Astrocyte (in vitro differentiated cells and primary cell): Measurements from ENCODE around the gene BCKDHB. TPM values are rescaled to one million over a fixed set of nuclear protein-coding genes. Genes with fewer than 3 reads are reported as not detected.

ENCODE experiments used
- DNase-seq: peaks from one replicate; pipeline ENCODE4 v3.0.0-alpha.2; 2010; ENCODE audit warnings: low read depth
- FAIRE-seq: peaks from 2 replicates; lab custom pipeline; 2011; peaks lifted over from hg19 to GRCh38; lab: Jason Lieb, UNC
- H2AFZ ChIP-seq: 2 replicates; pipeline ENCODE4 v1.6.0; 2012; ENCODE audit warnings: low read depth, low read length, inconsistent platforms
- H3K27ac ChIP-seq: 2 replicates; pipeline ENCODE4 v1.5.1; 2011; ENCODE audit warnings: low read depth, low read length, inconsistent platforms
- H3K27me3 ChIP-seq: 2 replicates; pipeline ENCODE4 v1.6.0; 2011; ENCODE audit warnings: low read length, inconsistent platforms; ENCODE audit not compliant: insufficient read depth
- H3K36me3 ChIP-seq: 2 replicates; pipeline ENCODE4 v1.5.1; 2011; ENCODE audit warnings: low read length, inconsistent platforms; ENCODE audit not compliant: insufficient read depth
- H3K4me1 ChIP-seq: 2 replicates; pipeline ENCODE4 v1.5.1; 2011; ENCODE audit warnings: low read length, inconsistent platforms; ENCODE audit not compliant: insufficient read depth
- H3K4me2 ChIP-seq: 2 replicates; pipeline ENCODE4 v1.6.0; 2012; ENCODE audit warnings: low read length, inconsistent platforms
- H3K4me3 ChIP-seq: 2 replicates; pipeline ENCODE4 v1.5.1; 2011; ENCODE audit warnings: low read depth, mild to moderate bottlenecking, low read length, inconsistent platforms; ENCODE audit not compliant: insufficient read depth
- H3K79me2 ChIP-seq: 2 replicates; pipeline ENCODE4 v1.6.0; 2012; ENCODE audit warnings: mild to moderate bottlenecking, low read length, inconsistent platforms; ENCODE audit not compliant: insufficient read depth
- H3K9ac ChIP-seq: 2 replicates; pipeline ENCODE4 v1.6.0; 2012; ENCODE audit warnings: mild to moderate bottlenecking, low read length, inconsistent platforms
- H3K9me3 ChIP-seq: 2 replicates; pipeline ENCODE4 v1.5.1; 2012; ENCODE audit warnings: low read depth, mild to moderate bottlenecking, low read length, inconsistent platforms; ENCODE audit not compliant: insufficient read depth
- H4K20me1 ChIP-seq: 2 replicates; pipeline ENCODE4 v1.6.0; 2012; ENCODE audit warnings: low read length, inconsistent platforms; ENCODE audit not compliant: insufficient read depth
- H3K27ac Mint-ChIP-seq: one replicate; pipeline ENCODE4 v1.8.0; 2021; ENCODE audit warnings: mild to moderate bottlenecking, mixed read lengths; ENCODE audit not compliant: unreplicated experiment
- H3K27me3 Mint-ChIP-seq: one replicate; pipeline ENCODE4 v1.8.0; 2021; ENCODE audit warnings: low read depth, mixed read lengths; ENCODE audit not compliant: unreplicated experiment
- H3K36me3 Mint-ChIP-seq: one replicate; pipeline ENCODE4 v1.8.0; 2021; ENCODE audit warnings: low read depth, mixed read lengths; ENCODE audit not compliant: unreplicated experiment
- H3K4me1 Mint-ChIP-seq: one replicate; pipeline ENCODE4 v1.8.0; 2021; ENCODE audit warnings: low read depth, mixed read lengths; ENCODE audit not compliant: unreplicated experiment
- H3K4me3 Mint-ChIP-seq: one replicate; pipeline ENCODE4 v1.8.0; 2021; ENCODE audit warnings: mild to moderate bottlenecking, moderate library complexity, mixed read lengths; ENCODE audit not compliant: unreplicated experiment
- H3K9me3 Mint-ChIP-seq: one replicate; pipeline ENCODE4 v1.8.0; 2021; ENCODE audit warnings: mild to moderate bottlenecking, mixed read lengths; ENCODE audit not compliant: unreplicated experiment
- CTCF ChIP-seq: IDR thresholded peaks from 2 replicates; pipeline ENCODE4 v1.5.1; 2011; ENCODE audit warnings: low read depth, mild to moderate bottlenecking, inconsistent platforms, low read length, moderate library complexity; ENCODE audit not compliant: insufficient read depth
- EZH2 ChIP-seq: IDR thresholded peaks from 2 replicates; pipeline ENCODE4 v1.6.1; 2012; ENCODE audit warnings: mild to moderate bottlenecking, low read length, inconsistent platforms; ENCODE audit not compliant: insufficient read depth
- total RNA-seq: library from RNA; stranded (reverse); gene quantifications from 2 replicates; pipeline ENCODE4 v1.2.1, GENCODE V29; 2021

BCKDHB gene
- total RNA-seq, 1 donor from 2014 or later: 18.4 TPM

GRCh38 chr6:80316686-80317231 lies 210.3 kb downstream of the BCKDHB start:
- H4K20me1 ChIP-seq: no peaks in the 10 kb centered on the region
- TF ChIP-seq CTCF: peak; percentile 11
- no peak for TF ChIP-seq EZH2
- no peak overlapping the region for H3K9ac ChIP-seq
- H3K4me2 ChIP-seq: no peak overlapping the region
- H3K4me1 Mint-ChIP-seq: peaks cover 5% of the 10 kb centered on the region
- H3K4me3 ChIP-seq: no peak overlapping the region
- FAIRE-seq (no peak), DNase-seq (no peak)
- H3K27ac ChIP-seq: no peak overlapping the region
- H3K9me3 Mint-ChIP-seq: peaks cover 6% of the 10 kb centered on the region
- no peak overlapping the region for H3K4me3 Mint-ChIP-seq
- H2AFZ ChIP-seq: no peak overlapping the region
- no peaks in the 10 kb centered on the region for H3K27me3 Mint-ChIP-seq
- no peaks in the 10 kb centered on the region for H3K27me3 ChIP-seq
- no peaks in the 10 kb centered on the region for H3K9me3 ChIP-seq
- H3K4me1 ChIP-seq: no peaks in the 10 kb centered on the region
- H3K36me3 Mint-ChIP-seq: peaks cover 3% of the 10 kb centered on the region
- H3K36me3 ChIP-seq: no peaks in the 10 kb centered on the region
- no peak overlapping the region for H3K27ac Mint-ChIP-seq
- no peaks in the 10 kb centered on the region for H3K79me2 ChIP-seq

- H3K27me3 ChIP-seq: no peaks in the 10 kb centered on the region
- no peak overlapping the region for H3K4me2 ChIP-seq
- H4K20me1 ChIP-seq: no peaks in the 10 kb centered on the region
- Mint-ChIP-seq H3K4me3 (no peak overlapping the region), H3K9me3 (no peaks in the 10 kb centered on the region), H3K27ac (no peak overlapping the region), H3K36me3 (no peaks in the 10 kb centered on the region), H3K27me3 (no peaks in the 10 kb centered on the region), H3K4me1 (peaks cover 5% of the 10 kb centered on the region)
- H3K27ac ChIP-seq: no peak overlapping the region
- no peaks in the 10 kb centered on the region for H3K4me1 ChIP-seq
- no peak overlapping the region for H3K9ac ChIP-seq
- no peak overlapping the region for H3K4me3 ChIP-seq
- H3K9me3 ChIP-seq: no peaks in the 10 kb centered on the region
- no peaks in the 10 kb centered on the region for H3K36me3 ChIP-seq
- no peak overlapping the region for H2AFZ ChIP-seq
- no peaks in the 10 kb centered on the region for H3K79me2 ChIP-seq
- FAIRE-seq: peak; percentile 50
- no peak for TF ChIP-seq EZH2
- no peak for TF ChIP-seq CTCF
- no peak for DNase-seq
These were observed 212.7 kb downstream of the BCKDHB start for GRCh38 chr6:80319196-80319595.

GRCh38 chr6:80321011-80321410 lies 214.5 kb downstream of the BCKDHB start:
- Histone ChIP-seq H2AFZ (no peak overlapping the region), H3K36me3 (no peaks in the 10 kb centered on the region), H3K27ac (no peak overlapping the region), H3K27me3 (no peaks in the 10 kb centered on the region), H3K4me2 (no peak overlapping the region), H3K9me3 (no peaks in the 10 kb centered on the region), H3K4me3 (no peak overlapping the region), H3K9ac (no peak overlapping the region), H4K20me1 (no peaks in the 10 kb centered on the region), H3K4me1 (no peaks in the 10 kb centered on the region), H3K79me2 (no peaks in the 10 kb centered on the region)
- H3K27ac Mint-ChIP-seq: no peak overlapping the region
- H3K27me3 Mint-ChIP-seq: no peaks in the 10 kb centered on the region
- peaks cover 5% of the 10 kb centered on the region for H3K4me1 Mint-ChIP-seq
- DNase-seq (no peak), FAIRE-seq (no peak)
- no peaks in the 10 kb centered on the region for H3K9me3 Mint-ChIP-seq
- H3K4me3 Mint-ChIP-seq: no peak overlapping the region
- TF ChIP-seq EZH2: no peak
- no peak for TF ChIP-seq CTCF
- H3K36me3 Mint-ChIP-seq: no peaks in the 10 kb centered on the region
